MM.1S (cell line): Measurements from ENCODE around the gene OSTM1.

Source experiments
- DNase-seq: peaks from one replicate; pipeline ENCODE4 v3.0.0-alpha.2; 2015
- H2AFZ ChIP-seq: fragments of 300-600 bp; sonication (generic); 2 replicates; pipeline ENCODE4 v1.6.0; 2016; ENCODE audit warnings: antibody characterized with exemption, low read length
- H3F3A ChIP-seq: fragments of 300-600 bp; sonication (generic); 2 replicates; pipeline ENCODE4 v1.6.1; 2016; ENCODE audit warnings: mild to moderate bottlenecking, antibody characterized with exemption, low read length, moderate library complexity, mixed read lengths; ENCODE audit not compliant: insufficient read depth
- H3K27ac ChIP-seq: fragments of 300-600 bp; sonication (generic); 2 replicates; pipeline ENCODE4 v1.5.1; 2016; ENCODE audit warnings: mild to moderate bottlenecking, low read length
- H3K27me3 ChIP-seq: fragments of 300-600 bp; sonication (generic); replicated peaks from 2 replicates; pipeline ENCODE4 v1.6.0; 2016; ENCODE audit warnings: low read length; ENCODE audit not compliant: insufficient read depth
- H3K36me3 ChIP-seq: fragments of 300-600 bp; sonication (generic); replicated peaks from 2 replicates; pipeline ENCODE4 v1.6.1; 2016; ENCODE audit warnings: mild to moderate bottlenecking, low read length, mixed read lengths; ENCODE audit not compliant: insufficient read depth
- H3K4me1 ChIP-seq: fragments of 300-600 bp; sonication (generic); 2 replicates; pipeline ENCODE4 v1.6.1; 2016; ENCODE audit warnings: low read length, mixed read lengths
- H3K4me2 ChIP-seq: fragments of 300-600 bp; sonication (generic); 2 replicates; pipeline ENCODE4 v1.6.0; 2016; ENCODE audit warnings: low read depth, low read length
- H3K4me3 ChIP-seq: fragments of 300-600 bp; sonication (generic); 2 replicates; pipeline ENCODE4 v1.5.1; 2016; ENCODE audit warnings: low read length, mixed read lengths
- H3K79me2 ChIP-seq: fragments of 300-600 bp; sonication (generic); 2 replicates; pipeline ENCODE4 v1.6.1; 2016; ENCODE audit warnings: mixed run types, low read length, mixed read lengths
- H3K9ac ChIP-seq: fragments of 300-600 bp; sonication (generic); 2 replicates; pipeline ENCODE4 v1.6.1; 2016; ENCODE audit warnings: low read length, mixed read lengths
- H3K9me2 ChIP-seq: fragments of 300-600 bp; sonication (generic); replicated peaks from 2 replicates; pipeline ENCODE4 v1.6.1; 2016; ENCODE audit warnings: mild to moderate bottlenecking, low read length, mixed read lengths; ENCODE audit not compliant: insufficient read depth
- H3K9me3 ChIP-seq: fragments of 300-600 bp; sonication (generic); replicated peaks from 2 replicates; pipeline ENCODE4 v1.6.1; 2016; ENCODE audit warnings: mild to moderate bottlenecking, low read length, mixed read lengths; ENCODE audit not compliant: insufficient read depth
- H4K20me1 ChIP-seq: fragments of 300-600 bp; sonication (generic); 2 replicates; pipeline ENCODE4 v1.6.1; 2016; ENCODE audit warnings: mild to moderate bottlenecking, low read length, moderate library complexity, mixed read lengths; ENCODE audit not compliant: insufficient read depth
- EZH2 ChIP-seq: fragments of 300-600 bp; sonication (generic); optimal IDR thresholded peaks from 2 replicates; pipeline ENCODE3; 2017; ENCODE audit warnings: low read depth, mild to moderate bottlenecking, antibody characterized with exemption, low read length, mixed read lengths
- EZH2phosphoT487 ChIP-seq: fragments of 300-600 bp; sonication (generic); IDR thresholded peaks from 2 replicates; pipeline ENCODE4 v1.6.1; 2018; ENCODE audit warnings: antibody characterized with exemption, low read length
- TF ChIP-seq, protein P1 (sequence below): fragments of 300-600 bp; sonication (generic); IDR thresholded peaks from 2 replicates; pipeline ENCODE4 v1.5.1; 2016; ENCODE audit warnings: antibody characterized with exemption, low read length, mixed read lengths

Gene OSTM1

DNA sequence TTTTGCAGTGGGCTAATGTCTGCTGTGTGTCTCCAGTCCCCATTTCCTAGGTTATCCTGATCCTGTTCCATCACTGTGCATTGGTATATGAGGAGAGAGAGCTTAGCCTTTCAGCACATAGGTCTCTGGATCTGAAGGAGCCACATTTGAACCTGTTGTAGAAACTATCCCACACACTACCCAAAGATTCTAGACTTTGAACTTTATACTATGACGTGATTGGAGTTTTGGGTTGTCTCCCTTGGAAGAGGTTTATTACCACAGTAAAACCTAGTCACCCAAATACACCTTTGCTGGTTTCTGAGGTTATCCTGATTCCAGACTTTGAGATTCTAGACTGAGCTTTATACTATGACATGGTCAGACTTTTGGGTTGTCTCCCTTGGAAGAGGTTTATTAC lies 8.0 kb upstream of the OSTM1 start:
- Histone ChIP-seq H4K20me1 (no peaks in the 10 kb centered on the region), H3K9me2 (no peaks in the 10 kb centered on the region)

DNA sequence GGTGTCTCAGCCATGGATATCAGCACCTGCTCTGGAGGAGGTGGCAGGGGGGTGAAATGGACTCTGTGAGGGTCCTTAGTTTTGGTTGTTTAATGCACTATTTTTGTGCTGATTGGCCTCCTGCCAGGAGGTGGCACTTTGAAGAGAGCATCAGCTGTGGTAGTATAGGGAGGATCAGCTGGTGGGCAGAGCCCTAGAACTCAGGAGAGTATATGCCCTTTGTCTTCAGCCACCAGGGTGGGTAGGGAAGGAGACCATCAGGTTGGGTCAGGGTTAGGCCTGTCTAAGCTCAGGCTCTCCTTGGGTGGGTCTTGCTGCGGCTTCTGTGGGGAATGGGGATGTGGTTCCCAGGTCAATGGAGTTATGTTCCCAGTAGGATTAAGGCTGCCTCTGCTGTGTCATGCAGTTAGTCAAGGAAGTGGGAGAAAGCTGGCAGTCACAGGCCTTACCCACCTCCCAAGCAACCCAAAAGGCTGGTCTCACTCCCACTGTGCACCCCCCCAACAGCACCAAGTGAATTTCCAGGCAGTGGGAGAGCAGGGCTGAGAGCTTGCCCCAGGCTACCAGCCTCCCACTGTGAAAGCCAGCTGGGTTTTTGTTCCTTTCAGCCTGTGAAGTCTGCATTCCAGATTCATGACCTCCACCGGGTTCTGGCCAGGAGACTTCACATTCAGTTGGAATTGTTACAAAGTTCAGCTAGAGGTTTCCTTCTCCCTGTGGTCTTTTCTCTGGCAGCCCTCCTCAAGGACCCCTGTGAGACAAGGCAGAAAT lies 5.7 kb upstream of the OSTM1 start:
- no peak overlapping the region for H3K4me3 ChIP-seq
- no peak overlapping the region for H3K9ac ChIP-seq
- H2AFZ ChIP-seq, result no peak overlapping the region
- no peak overlapping the region for H3K4me2 ChIP-seq
- H3K9me3 ChIP-seq, result no peaks in the 10 kb centered on the region
- H4K20me1 ChIP-seq, result no peaks in the 10 kb centered on the region
- H3K9me2 ChIP-seq, result no peaks in the 10 kb centered on the region
- no peaks in the 10 kb centered on the region for H3K27me3 ChIP-seq
- no peak overlapping the region for H3K27ac ChIP-seq
- no peak for DNase-seq
- TF ChIP-seq, protein P1, sequence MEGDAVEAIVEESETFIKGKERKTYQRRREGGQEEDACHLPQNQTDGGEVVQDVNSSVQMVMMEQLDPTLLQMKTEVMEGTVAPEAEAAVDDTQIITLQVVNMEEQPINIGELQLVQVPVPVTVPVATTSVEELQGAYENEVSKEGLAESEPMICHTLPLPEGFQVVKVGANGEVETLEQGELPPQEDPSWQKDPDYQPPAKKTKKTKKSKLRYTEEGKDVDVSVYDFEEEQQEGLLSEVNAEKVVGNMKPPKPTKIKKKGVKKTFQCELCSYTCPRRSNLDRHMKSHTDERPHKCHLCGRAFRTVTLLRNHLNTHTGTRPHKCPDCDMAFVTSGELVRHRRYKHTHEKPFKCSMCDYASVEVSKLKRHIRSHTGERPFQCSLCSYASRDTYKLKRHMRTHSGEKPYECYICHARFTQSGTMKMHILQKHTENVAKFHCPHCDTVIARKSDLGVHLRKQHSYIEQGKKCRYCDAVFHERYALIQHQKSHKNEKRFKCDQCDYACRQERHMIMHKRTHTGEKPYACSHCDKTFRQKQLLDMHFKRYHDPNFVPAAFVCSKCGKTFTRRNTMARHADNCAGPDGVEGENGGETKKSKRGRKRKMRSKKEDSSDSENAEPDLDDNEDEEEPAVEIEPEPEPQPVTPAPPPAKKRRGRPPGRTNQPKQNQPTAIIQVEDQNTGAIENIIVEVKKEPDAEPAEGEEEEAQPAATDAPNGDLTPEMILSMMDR, result no peak
- TF ChIP-seq EZH2phosphoT487 (no peak), EZH2 (no peak)
- H3K79me2 ChIP-seq, result no peaks in the 10 kb centered on the region
- H3K4me1 ChIP-seq, result no peaks in the 10 kb centered on the region
- H3F3A ChIP-seq, result no peaks in the 10 kb centered on the region
- no peaks in the 10 kb centered on the region for H3K36me3 ChIP-seq

More for the DNA sequence above, 8.0 kb upstream of the OSTM1 start:
- Histone ChIP-seq H3K9me3 (no peaks in the 10 kb centered on the region), H3K27ac (no peak overlapping the region), H3K4me2 (no peak overlapping the region), H3K36me3 (no peaks in the 10 kb centered on the region), H3K4me1 (no peaks in the 10 kb centered on the region), H3F3A (no peaks in the 10 kb centered on the region), H3K27me3 (no peaks in the 10 kb centered on the region), H3K9ac (no peak overlapping the region), H3K79me2 (no peaks in the 10 kb centered on the region), H3K4me3 (no peak overlapping the region), H2AFZ (no peak overlapping the region)
- TF ChIP-seq, protein P1, result no peak
- TF ChIP-seq EZH2phosphoT487 (no peak), EZH2 (no peak)
- DNase-seq, result no peak

DNA sequence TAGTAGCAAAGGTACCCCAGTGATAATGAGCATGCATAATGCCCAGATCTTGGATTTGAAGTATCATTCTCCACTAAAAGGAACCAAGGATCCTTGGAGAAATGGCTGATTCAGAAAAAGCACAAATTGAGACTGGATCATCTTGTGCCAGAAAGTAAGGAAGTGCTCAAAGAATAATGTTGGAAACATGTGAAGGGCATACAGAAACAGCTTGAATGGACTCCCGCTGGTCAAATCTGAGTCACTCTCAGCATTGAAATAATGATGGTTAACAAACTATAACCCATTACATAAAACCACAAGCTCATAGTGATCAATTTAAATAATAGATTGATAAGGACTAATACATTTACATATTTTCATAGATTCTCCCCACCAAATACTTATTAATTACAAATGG lies 3.6 kb upstream of the OSTM1 start:
- H3F3A ChIP-seq, result no peaks in the 10 kb centered on the region
- no peaks in the 10 kb centered on the region for H4K20me1 ChIP-seq
- H3K27me3 ChIP-seq, result no peaks in the 10 kb centered on the region
- no peaks in the 10 kb centered on the region for H3K9me2 ChIP-seq
- no peak overlapping the region for H3K4me2 ChIP-seq
- H3K36me3 ChIP-seq, result no peaks in the 10 kb centered on the region
- peaks cover 12% of the 10 kb centered on the region for H3K79me2 ChIP-seq
- no peak overlapping the region for H3K27ac ChIP-seq
- no peak for DNase-seq
- H3K4me1 ChIP-seq, result no peaks in the 10 kb centered on the region
- H3K4me3 ChIP-seq, result no peak overlapping the region
- no peaks in the 10 kb centered on the region for H3K9me3 ChIP-seq
- TF ChIP-seq, protein P1, result no peak
- TF ChIP-seq EZH2phosphoT487 (no peak), EZH2 (no peak)
- no peak overlapping the region for H2AFZ ChIP-seq
- no peak overlapping the region for H3K9ac ChIP-seq
